Cardiac septum (tissue), 1 donor: ENCODE results near the gene SIGMAR1. TPM values are rescaled to one million over a fixed set of nuclear protein-coding genes. Genes with fewer than 3 reads are reported as not detected.
"Not testable (repeated sequence)": the region's sequence is repeated elsewhere in the genome, so short reads cannot be mapped to it uniquely, and the experiment has no call there.

Source experiments
- DNase-seq: peaks from one replicate; pipeline ENCODE4 v3.0.0-alpha.2; 2020; ENCODE audit warnings: low spot score
- intact Hi-C: fragments of 100-400 bp; cut with DNase I; formaldehyde crosslinking; loops from one replicate; pipeline ENCODE4 v1.14.0; 2022
- total RNA-seq: library from RNA; stranded (reverse); fragmentation: NEBNext Ultra II Directional; extraction: Animal tissue kit (Norgen Biotek cat#: 25700); gene quantifications from one replicate; pipeline ENCODE4 v1.2.1, GENCODE V29; 2021
- donor health status: DM: no; HTN: no; CAD: no.

The SIGMAR1 gene
- total RNA-seq, 1 donor from 2014 or later: 25.8 TPM

DNA sequence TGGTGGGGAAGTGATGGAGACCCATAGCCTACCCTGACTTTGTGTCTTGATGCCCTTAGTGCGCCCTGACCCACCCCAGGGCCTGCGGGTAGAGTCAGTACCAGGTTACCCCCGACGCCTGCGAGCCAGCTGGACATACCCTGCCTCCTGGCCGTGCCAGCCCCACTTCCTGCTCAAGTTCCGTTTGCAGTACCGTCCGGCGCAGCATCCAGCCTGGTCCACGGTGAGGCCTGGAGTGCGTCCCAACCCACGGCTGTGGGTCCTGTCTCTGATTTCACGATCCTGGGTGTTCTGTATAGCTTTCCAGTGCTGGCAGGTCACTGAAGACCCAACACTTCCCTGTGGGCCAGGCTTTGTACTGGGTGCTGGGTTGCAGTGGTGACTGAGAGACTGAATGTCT is 20.9 kb upstream of the SIGMAR1 start:
- intact Hi-C loops: no loop called here
- no peak for DNase-seq

DNA sequence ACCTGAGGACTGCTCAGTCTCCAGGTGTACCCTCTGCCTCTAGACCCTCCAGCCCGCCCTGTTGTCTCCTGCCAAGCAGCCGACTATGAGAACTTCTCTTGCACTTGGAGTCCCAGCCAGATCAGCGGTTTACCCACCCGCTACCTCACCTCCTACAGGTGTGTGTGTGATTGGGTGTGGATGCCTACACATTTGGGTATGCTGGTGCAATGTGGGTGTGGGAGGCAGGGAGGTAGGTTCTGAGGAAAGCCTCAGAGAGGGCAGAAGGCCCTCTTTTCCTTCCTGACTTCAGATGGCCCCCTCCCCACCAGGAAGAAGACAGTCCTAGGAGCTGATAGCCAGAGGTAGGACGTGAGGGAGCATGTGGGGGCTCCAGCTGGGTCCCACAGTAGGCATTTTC is 19.4 kb upstream of the SIGMAR1 start:
- no peak for DNase-seq
- intact Hi-C loops: no loop called here

DNA sequence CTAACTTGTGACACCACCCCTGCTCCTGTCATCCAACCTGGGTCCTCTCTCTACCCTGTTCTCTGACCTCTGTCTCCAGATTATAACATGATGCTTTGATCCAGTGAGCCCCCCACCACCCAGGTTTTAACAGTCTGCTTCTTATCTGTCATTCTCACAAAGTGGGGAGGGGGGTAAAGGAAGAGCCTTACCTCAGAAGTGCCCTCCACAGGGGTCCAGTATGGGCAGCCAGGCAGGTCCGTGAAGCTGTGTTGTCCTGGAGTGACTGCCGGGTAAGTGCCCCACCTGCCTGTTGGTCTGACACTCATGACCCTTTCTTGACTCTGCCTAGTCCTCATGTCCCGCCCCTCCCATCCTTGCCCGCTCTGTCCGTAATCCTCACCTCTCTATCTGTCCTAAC is 17.8 kb upstream of the SIGMAR1 start:
- intact Hi-C loops: no loop called here
- DNase-seq: no peak

DNA sequence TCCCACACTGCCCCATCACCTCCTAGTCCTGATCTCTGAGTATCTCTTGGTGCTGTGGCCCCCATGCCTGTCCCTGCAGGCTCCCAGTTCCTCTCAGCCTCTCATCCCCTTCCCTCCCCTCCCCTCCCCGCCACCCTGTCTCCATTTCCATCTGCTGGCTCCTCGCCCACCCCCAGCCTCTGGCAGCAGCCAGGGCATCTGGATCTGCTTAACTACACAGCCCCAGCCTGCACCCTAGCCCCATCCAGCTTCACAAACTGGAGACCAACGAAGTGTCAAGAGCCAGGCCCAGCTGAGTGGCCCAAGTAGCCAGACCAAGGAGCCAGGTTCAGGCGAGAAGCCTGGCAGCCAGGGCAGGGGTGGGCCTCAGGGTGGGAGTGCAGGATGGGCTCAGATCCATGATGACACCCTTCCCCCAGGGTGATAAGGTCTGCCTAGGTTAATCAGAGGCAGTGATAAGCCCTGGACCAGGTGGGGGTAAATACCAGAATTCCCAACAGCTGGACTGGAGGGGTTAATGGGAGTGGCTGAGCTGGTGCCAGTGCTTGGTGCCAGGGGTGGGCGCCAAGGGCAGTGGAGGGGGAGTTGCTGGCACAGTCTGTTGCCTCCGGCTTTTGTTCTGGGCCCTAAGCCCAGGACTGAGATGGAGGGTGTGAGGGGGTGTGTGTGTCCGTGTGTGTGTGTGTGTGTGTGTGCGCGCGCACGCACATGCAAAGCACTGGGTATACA is 16.9 kb upstream of the SIGMAR1 start:
- DNase-seq: peak; percentile 84
- intact Hi-C loops: no loop called here

DNA sequence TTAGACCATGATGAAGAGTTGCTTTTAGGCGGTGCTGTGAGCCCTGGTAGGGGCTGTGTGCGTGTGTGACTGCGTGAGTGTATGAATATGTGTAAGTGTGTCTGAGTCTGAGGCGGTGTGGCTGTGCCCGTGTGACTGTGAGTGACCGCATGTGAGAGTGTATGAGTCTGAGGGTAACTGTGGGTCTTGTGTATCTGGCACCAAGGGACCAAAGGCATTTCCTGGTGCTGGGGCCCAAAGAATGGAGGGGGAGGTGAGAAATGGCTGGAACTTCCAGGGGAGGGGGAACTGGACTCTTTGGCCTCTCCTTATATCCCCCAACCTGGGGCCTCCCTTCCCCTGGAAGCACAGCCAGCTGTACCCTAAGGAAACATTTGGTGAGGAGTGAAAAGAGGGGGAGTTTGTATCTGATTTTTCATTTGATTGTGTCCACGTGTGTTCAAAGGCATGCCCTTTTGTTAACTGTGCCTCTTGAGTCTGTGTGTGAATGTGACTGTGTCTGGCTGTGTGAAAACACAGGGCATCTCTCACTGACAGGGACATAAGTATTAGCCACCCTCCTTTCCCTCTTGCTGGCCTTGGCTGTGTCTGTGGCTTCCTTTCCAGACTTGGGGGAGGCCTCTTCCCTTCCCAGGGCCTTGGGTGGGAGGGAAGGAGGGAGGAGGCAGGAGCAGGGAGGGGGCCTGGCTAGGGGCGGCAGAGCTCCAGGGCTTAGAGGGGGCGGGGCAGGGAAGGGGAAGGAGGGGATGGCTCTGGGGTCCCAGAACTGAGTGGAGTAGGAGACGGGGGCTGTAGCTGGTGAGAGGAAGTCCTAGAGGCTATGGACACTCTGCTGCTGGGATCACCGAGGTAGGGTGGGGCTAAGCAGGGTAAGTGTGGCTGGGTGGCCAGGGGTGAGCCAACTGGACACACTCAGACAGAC is 15.8 kb upstream of the SIGMAR1 start:
- intact Hi-C loops: no loop called here
- DNase-seq: no peak

DNA sequence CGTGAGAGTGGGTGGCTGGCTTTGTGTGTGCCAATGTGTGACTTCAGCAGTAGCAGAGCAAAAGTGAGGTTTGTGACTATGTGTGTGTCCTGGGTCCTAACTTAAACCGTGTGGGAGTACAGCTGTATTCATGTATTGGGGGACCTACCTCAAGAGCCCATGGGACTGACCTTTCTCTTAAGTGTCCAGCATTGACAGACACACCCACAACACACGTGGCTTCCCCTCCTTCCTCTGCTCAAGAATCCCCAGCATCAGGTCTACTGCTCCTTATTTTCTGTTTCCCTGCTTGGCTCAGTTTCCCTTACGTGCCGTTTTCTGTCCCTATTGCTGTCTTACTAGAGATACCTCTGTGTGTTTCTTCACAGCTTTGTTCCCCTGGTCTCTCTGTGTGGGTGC is 15.0 kb upstream of the SIGMAR1 start:
- intact Hi-C loops: no loop called here
- no peak for DNase-seq

DNA sequence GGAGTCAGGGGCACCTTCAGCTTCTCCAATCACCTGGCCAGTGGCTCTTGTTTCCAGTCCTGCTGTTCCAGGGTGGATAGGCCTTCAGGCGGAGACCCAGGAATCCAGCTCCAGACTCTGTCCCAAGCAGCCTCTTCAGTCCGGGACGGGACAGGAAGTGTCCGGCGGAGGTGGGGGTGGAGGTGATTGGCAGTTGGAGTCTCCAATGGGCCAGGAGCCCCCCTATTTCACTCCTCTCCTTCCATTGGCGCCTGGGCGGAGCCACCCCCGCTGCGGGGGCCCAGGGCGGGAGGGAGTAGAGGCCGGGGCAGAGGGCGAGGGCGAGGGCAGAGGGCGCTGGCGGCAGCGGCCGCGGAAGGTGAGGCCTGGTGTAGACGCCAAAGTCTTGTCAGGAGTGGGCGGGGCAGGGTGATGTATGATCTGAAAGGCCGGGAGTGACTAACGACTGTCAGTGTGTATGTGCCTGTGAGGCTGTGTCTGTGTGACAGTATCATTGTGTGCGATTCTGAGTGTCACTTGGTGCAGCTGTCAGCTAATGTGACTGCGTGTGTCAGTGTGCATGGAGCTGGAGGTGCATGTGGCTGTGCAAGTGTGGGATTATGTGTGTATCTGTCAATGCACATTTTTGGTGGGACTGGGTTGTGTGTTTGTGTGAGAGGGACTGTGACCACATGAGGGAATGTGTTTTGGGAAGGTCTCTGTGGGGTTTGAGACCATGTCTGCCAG is 14.5 kb upstream of the SIGMAR1 start, which contains the start of gene IL11RA:
Gene IL11RA (plus strand): TSS at position 310 of the 726 bp plus-strand sequence. CDS start 3,033 bp downstream, outside the sequence.
- DNase-seq: peak; percentile 94
- intact Hi-C loops: no loop called here

DNA sequence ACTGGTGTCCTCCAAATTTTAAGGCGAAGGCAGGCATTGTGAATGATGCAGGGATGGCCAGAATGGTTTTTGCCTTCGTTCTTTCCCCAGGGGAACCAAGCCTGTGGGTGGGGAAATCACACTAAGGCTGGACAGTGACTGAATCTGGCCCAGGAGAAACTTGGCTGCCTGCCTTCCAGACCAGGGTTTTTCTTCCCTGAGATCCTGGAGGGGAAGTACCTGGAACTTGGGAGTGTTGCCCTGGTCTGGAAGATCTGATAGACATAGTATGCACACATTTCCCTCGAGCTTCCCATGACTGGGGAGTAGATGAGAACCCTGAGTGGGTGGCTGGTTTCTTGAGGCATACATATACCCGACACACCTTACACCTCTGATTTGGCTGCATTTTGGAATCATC is 13.7 kb upstream of the SIGMAR1 start:
- intact Hi-C loops: no loop called here
- DNase-seq: no peak

DNA sequence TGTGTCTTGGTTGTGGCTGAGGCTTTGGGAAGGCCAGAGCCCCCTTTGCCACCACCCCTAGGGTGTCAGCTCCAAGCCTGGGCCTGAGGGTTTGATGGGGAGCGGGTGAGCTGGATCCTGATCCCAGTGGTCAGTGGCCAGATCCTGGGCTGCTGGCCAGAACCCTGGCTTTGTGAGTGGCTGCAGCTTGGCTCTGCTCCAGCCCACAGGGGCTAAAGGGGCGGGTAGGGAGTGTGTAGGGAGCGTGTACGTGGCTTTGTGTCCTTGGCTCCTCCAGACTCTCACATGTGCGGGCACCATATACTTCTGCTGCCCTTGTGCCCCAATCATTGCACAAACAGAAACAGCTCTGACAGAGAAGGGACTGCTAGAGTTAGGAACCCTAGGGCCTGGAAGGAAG is 13.2 kb upstream of the SIGMAR1 start:
- intact Hi-C loops: no loop called here

DNA sequence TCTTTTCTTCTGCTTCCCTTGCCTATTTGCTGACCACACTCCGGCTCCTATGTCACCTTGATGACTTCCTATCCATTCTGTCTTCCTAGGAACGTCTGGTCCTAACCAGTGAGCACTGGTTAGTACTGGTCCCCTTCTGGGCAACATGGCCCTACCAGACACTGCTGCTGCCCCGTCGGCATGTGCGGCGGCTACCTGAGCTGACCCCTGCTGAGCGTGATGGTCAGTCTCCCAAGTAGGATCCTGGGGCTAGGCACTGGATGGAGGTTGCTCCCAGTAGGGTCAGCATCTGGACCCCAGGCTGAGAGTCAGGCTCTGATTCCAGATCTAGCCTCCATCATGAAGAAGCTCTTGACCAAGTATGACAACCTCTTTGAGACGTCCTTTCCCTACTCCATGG is 11.1 kb upstream of the SIGMAR1 start:
- no peak for DNase-seq
- intact Hi-C loops: loop anchor here (5.0 kb wide), 2 partner anchors 36 to 54 kb away; partner anchors contain the start of gene RPP25L

More for the DNA sequence above, 13.2 kb upstream of the SIGMAR1 start:
- no peak for DNase-seq

DNA sequence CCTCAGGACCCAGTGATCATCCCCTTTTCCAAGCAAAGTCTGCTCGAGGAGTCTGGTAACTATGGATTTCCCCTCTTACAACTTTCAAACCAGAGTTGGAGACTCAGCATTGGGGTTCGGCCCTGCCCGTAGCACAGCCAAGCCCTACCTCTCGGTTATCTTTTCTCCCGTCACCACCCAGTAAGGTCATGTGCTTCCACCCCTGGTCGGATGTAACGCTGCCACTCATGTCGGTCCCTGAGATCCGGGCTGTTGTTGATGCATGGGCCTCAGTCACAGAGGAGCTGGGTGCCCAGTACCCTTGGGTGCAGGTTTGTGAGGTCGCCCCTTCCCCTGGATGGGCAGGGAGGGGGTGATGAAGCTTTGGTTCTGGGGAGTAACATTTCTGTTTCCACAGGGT is 10.1 kb upstream of the SIGMAR1 start:
- no peak for DNase-seq
- intact Hi-C loops: loop anchor here (5.0 kb wide), 2 partner anchors 35 to 55 kb away; partner anchors contain the start of gene RPP25L

DNA sequence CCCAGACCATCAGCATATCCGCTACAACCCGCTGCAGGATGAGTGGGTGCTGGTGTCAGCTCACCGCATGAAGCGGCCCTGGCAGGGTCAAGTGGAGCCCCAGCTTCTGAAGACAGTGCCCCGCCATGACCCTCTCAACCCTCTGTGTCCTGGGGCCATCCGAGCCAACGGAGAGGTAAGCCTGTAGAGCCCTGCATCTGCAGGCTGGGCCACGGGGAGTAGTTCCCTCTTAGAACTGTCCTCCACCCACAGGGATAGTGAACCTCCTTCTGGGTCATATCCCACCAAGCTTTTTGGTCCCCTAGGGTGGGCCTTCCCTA is 9.5 kb upstream of the SIGMAR1 start:
- intact Hi-C loops: loop anchor here (5.0 kb wide), 2 partner anchors 35 to 55 kb away; partner anchors contain the start of gene RPP25L
- DNase-seq: no peak

DNA sequence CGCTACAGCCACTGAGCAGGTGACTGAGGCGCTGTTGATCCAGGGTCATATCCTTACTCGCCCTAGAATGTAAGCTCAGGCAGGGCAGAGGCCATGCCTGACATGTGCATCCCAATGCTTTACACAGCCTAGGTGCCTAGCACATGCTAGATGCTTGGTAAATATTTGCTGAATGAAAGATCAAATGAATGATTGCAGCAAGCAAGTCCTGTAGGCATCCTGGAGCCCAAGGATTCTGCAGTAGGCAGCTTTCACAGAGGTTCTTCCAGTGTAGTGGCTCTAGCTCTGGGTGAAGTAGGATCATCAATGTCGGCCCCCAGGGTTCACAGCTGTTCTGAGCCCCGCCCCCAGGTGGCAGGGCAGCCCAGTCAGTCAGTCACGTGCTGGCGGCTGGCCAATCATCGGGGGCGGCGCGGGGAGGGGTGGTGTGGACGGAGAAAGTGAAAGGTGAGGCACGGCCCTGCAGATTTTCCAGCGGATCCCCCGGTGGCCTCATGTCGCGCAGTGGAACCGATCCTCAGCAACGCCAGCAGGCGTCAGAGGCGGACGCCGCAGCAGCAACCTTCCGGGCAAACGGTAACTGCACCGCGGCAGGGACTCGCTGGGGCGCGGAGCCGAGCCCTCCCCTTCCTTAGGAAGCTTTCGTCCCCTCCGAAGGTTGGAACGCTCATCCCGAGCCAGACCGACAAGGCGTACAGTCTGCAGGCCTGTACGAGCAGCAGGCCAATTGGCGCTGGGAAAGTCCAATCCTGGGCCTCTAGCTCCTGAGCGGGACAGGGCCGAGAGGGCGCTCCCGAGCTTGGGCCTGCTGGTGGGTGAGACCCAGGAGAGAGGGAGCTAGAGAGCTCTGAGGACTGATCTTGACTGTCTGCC is 8.9 kb upstream of the SIGMAR1 start, which contains the start of gene GALT:
Gene GALT (plus strand): TSS at position 465 of the 873 bp plus-strand sequence. CDS start 30 bp downstream, at position 495.
- intact Hi-C loops: loop anchor here (5.0 kb wide), 2 partner anchors 34 to 56 kb away; partner anchors contain the start of gene RPP25L
- peak; percentile 99 for DNase-seq

DNA sequence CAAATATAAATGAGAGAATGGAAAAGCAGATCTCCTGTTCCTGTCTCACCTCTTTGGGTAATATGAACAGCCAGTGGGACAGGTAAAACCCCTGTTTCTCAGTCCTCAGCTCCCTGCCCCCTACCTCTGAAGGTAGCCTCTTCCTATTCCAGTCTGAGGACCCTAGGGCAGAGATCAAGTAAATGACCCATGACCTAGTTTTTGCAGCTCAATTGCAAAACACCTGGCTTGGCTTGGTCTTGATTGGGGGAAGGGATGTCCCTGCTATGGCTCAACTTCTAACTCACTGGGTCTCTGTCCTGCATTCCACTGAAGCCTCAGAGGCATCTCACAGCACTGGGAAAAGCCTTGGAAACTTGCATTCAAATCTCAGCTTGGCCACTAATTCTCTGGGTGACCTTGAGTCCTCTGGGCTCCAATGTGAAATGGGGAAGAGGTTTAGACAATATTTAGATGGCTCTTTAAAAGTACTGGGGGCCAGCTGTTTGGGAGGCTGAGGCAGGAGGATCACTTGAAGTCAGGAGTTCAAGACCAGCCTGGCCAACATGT is 7.3 kb upstream of the SIGMAR1 start:
- no peak for DNase-seq
- intact Hi-C loops: loop anchor here (5.0 kb wide), 2 partner anchors 33 to 57 kb away; partner anchors contain the start of gene RPP25L

DNA sequence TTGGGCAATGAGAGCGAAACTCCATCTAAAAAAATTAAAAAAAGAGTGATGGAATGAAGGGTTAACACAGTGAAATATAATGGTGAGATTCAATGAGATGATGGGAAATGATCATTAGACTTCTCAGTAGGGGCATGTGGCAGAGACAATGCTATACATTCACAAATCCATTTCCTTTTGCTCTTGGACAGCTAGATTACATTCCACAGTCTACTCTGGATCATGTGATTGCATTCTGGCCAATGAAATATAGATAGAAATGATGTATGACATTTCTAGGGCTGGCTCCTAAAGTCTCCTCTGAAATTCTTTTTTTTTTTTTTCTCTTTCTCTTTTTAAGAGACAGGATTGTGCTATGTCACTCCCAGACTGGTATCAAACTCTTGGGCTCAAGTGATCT is 5.1 kb upstream of the SIGMAR1 start:
- intact Hi-C loops: no loop called here
- no peak for DNase-seq

DNA sequence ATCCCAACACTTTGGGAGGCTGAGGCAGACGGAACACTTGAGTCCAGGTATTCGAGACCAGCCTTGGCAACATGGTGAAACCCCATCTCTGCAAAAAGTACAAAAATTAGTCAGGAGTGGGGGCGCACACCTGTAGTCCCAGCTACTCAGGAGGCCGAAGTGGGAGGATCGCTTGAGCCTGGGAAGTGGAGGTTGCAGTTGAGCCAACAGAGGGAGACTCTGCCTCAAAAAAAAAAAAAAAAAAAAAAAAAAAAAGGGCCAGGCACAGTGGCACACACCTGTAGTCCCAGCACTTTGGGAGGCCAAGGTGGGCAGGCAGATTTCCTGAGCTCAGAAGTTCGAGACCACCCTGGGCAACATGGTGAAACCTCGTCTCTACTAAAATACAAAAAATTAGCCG is 1.7 kb upstream of the SIGMAR1 start:
- DNase-seq, intact Hi-C loops: not testable (repeated sequence)

DNA sequence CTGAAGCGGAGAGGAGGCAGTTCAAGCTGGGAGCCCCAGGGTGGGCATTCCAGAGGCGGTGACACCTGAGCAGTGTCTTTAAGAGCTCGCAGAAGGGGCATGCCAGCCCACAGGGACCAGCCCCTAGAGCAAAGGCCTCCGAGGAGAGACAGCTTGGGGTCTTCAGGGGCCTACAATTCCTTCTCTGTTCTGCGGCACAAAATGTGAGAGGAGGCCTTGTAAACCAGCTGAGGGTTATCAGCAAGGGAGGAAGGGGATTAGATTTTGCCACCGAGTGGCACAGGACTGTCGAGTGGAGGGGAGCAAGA is 505 bp upstream of the SIGMAR1 start:
- intact Hi-C loops: no loop called here
- DNase-seq: no peak

DNA sequence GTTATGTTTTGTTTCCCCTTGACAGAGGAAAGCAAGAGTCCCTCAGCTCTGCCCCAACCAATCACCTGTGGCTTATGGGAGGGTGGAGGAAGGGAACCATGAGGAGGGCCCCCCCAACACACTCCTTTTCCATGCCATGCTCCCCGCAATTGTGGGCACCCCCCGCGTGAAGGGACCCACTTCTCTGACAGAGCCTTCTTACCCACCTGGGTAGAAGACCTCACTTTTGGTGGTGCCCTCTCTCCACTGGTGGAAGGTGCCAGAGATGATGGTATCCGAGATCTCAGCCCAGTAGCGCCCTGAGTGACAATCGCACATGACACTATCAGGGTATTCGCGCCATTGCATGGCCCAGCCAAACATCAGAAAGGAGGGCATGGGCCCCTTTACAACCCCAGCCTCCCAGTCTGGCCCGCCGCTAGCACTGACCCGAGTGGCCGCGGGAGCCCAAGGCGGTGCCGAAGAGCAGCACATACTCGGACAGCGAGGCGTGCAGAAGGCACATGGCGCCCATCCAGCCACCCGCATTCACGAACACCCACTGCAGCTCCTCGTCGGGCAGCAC is 714 bp downstream of the SIGMAR1 start:
- no peak for DNase-seq
- intact Hi-C loops: no loop called here
